ENCODE measurements around the gene PHETA2. TPM values are rescaled to one million over a fixed set of nuclear protein-coding genes. Genes with fewer than 3 reads are reported as not detected.
"Not testable (repeated sequence)": the region's sequence is repeated elsewhere in the genome, so short reads cannot be mapped to it uniquely, and the experiment has no call there.

Gene PHETA2
- total RNA-seq, 1 donor from 2014 or later, result 8.7 TPM

DNA sequence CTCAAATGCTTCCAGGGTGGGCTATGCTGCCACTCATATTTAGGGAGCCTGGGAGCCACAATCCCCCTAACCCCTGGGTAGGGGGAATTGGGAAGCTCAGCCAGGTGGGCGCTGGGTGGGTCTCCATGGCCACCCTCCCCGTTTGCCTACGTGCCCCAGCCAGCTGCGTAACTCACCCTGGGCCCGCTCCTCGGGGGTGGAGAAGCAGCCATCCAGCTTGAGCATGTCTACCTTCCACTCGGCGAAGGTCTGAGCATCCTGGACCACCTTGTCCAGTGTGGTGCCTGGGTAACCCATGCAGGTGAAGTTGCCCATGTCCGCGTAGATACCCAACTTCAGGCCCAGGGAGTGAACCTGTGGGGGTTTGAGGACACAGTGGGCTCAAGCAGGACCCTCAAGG, 7.1 kb upstream of the PHETA2 start:
- TF ChIP-seq, protein P1, sequence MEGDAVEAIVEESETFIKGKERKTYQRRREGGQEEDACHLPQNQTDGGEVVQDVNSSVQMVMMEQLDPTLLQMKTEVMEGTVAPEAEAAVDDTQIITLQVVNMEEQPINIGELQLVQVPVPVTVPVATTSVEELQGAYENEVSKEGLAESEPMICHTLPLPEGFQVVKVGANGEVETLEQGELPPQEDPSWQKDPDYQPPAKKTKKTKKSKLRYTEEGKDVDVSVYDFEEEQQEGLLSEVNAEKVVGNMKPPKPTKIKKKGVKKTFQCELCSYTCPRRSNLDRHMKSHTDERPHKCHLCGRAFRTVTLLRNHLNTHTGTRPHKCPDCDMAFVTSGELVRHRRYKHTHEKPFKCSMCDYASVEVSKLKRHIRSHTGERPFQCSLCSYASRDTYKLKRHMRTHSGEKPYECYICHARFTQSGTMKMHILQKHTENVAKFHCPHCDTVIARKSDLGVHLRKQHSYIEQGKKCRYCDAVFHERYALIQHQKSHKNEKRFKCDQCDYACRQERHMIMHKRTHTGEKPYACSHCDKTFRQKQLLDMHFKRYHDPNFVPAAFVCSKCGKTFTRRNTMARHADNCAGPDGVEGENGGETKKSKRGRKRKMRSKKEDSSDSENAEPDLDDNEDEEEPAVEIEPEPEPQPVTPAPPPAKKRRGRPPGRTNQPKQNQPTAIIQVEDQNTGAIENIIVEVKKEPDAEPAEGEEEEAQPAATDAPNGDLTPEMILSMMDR (IDR thresholded peaks at IDR 0.05; ENCODE audit: insufficient read depth, low read length, poor library complexity, severe bottlenecking), result no peak
- no peak for DNase-seq (ENCODE audit: low read depth)
- no peaks in the 10 kb centered on the region for H3K36me3 ChIP-seq (ENCODE audit: control insufficient read depth, insufficient read depth, low read length)
- H3K27me3 ChIP-seq (ENCODE audit: control insufficient read depth, insufficient read depth, low read length), result no peaks in the 10 kb centered on the region
- H3K4me3 ChIP-seq (ENCODE audit: low read depth, low read length), result no peak overlapping the region

DNA sequence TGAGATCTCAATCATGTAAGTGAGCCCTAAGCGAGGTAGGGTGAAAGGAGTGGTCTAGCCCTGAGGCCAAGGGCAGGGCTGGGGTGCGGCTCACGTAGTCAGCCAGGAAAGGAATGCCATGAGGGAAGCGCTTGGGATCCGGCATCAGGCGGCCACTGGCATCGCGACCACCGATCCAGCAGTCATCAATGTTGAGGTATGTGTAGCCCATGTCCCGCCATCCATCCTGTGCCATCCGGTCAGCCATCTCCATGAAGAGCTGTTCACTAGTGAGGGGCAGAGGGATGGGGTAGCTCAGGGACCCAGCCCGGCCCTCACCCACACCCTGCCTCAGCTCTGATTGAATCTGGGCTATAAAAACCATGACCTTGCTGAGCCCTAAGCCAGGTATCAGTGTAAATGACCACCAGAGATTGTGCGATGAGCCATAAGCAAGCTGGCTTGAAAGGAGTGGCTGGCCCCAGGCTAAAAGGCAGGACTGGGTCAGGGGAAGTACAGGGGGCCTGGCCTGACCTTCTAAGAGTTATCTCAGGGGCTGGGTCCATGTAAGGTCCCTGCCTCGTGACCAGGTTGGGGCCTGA, 6.3 kb upstream of the PHETA2 start:
- H3K27me3 ChIP-seq (ENCODE audit: control insufficient read depth, insufficient read depth, low read length), result no peaks in the 10 kb centered on the region
- no peak for DNase-seq (ENCODE audit: low read depth)
- no peak overlapping the region for H3K4me3 ChIP-seq (ENCODE audit: low read depth, low read length)
- TF ChIP-seq, protein P1 (IDR thresholded peaks at IDR 0.05; ENCODE audit: insufficient read depth, low read length, poor library complexity, severe bottlenecking), result no peak
- H3K36me3 ChIP-seq (ENCODE audit: control insufficient read depth, insufficient read depth, low read length), result no peaks in the 10 kb centered on the region

DNA sequence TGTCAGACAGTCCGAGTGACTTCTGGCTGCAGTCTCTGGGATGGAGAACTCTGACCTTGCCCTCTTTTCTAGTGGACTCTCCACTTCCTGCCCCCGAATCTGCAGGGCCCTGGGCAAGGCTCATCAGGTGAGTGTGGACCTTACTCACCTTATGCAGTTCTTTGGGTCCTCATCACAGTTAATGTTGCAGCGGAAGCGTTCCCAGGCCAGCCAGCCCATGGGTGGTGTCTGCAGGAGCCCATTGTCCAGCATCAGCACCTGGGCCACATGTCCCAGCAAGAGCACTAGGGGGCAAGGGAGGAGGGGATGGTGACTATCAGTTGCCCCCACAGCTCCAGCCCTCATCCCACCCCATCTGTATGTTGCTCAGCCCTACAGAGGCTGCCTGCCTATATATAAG, 5.8 kb upstream of the PHETA2 start:
- Histone ChIP-seq H3K27me3 (ENCODE audit: control insufficient read depth, insufficient read depth, low read length) (no peaks in the 10 kb centered on the region), H3K36me3 (ENCODE audit: control insufficient read depth, insufficient read depth, low read length) (no peaks in the 10 kb centered on the region), H3K4me3 (ENCODE audit: low read depth, low read length) (no peak overlapping the region)
- DNase-seq (ENCODE audit: low read depth), result no peak
- TF ChIP-seq, protein P1 (IDR thresholded peaks at IDR 0.05; ENCODE audit: insufficient read depth, low read length, poor library complexity, severe bottlenecking), result no peak

DNA sequence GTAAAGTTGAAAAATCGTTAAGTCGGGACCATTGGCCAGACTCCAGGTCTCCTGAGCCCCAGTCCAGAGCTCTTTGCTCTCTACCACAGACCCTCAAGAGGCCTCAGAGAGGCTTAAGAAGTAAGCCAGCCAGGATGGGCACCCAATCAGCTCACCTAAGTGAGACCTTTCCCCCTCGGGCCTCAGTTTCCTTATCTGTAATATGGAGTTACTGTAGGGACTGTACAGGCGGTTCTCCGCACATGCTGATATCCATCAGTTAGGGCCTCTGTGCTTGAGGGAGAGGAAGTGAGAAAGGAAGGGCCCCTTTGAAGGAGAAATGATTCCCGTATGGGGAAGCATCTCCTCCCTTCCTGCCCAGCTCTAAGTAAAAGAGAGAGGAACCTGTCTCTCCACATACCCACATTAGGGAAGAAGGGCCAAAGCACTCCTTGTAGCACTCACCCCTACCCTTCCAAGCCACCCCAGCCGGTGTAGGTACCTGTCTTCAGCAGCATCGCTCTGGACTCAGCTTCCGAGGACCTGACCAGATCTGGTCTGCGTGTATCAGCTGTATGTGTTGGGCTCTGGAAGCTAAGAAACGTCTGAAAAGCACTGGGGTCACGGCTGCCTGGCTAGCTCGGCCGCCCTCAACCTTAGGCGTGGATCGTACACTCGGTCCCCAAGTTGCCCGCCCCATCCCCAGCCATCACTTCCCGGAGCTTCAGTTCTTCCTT, 4.1 kb upstream of the PHETA2 start:
- TF ChIP-seq, protein P1 (IDR thresholded peaks at IDR 0.05; ENCODE audit: insufficient read depth, low read length, poor library complexity, severe bottlenecking), result no peak
- DNase-seq (ENCODE audit: low read depth), result no peak

DNA sequence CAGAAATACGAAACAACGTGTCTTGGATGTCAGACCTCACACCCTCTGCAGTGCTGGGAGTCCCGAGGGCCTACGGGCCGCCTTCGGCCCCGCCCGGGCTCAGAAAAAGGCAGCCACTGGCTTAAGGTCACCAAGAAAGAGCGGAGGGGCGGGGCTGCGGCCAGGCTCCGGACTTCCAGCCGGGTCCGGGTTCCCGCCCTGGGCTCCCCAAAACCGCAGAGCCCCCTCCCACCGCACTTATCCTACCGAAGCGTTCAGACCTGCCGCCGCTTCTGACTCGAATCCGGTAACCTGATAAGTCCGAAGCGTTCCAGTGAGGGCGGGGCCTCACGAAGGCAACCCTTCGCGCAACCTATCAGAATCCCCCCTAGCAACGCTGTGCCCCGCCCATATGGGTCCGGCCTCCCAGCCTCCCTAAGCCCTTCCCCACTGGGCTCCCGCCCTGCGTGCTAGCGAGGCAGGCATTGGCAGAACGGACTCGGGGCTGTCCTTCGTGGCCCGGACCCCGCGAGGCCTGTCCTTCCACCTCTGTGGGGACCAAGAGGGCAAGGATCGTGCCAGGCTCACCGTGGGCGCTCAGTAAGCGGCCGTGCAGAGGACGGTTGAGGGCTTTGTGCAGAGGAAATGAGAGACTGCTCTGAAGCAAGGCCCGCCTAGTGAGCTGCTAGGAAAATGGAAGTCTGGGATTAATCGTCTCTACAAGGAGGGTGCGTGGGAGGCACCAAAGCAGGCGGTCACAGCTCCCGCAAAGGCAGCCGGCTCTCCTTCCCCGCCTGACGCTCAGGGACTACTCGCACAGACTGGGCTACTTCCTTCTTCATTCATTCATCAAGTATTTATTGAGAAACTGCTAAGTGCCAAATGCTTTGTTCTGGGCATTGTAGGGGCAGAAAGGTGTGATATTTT, 3.3 kb upstream of the PHETA2 start, which contains the start of gene NAGA:
NAGA (minus strand) TSS at position 296 of the 906 bp plus-strand sequence. CDS start 515 bp downstream, outside the sequence.
- Histone ChIP-seq H3K4me3 (ENCODE audit: low read depth, low read length) (peak within 1 kb of the TSS; percentile 43), H3K36me3 (ENCODE audit: control insufficient read depth, insufficient read depth, low read length) (no peaks in the 10 kb centered on the region), H3K27me3 (ENCODE audit: control insufficient read depth, insufficient read depth, low read length) (no peaks in the 10 kb centered on the region)
- peak; percentile 91 for DNase-seq (ENCODE audit: low read depth)
- TF ChIP-seq, protein P1 (IDR thresholded peaks at IDR 0.05; ENCODE audit: insufficient read depth, low read length, poor library complexity, severe bottlenecking), result no peak

More for the DNA sequence above, 4.1 kb upstream of the PHETA2 start:
- H3K36me3 ChIP-seq (ENCODE audit: control insufficient read depth, insufficient read depth, low read length), result no peaks in the 10 kb centered on the region
- H3K4me3 ChIP-seq (ENCODE audit: low read depth, low read length), result peak overlapping the region; percentile 43
- H3K27me3 ChIP-seq (ENCODE audit: control insufficient read depth, insufficient read depth, low read length), result no peaks in the 10 kb centered on the region

DNA sequence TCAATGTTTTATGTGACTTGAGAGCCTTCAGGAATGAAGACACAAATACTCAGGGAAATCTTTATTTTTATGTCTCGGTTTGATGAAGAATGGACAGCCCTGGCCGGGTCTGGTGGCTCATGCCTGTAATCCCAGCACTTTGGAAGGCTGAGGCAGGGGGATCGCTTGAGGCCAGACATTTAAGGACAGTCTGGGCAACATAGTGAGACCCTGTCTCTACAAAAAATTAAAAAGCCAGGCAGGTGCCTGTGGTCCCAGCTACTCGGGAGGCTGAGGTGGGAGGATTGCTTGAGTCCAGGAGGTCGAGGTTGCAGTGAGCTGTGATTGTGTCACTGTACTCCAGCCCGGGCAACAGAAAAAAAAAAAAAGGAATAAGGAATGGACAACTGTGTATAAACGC, 2.5 kb upstream of the PHETA2 start:
- not testable (repeated sequence) for H3K4me3 ChIP-seq (ENCODE audit: low read depth, low read length); H3K36me3 ChIP-seq (ENCODE audit: control insufficient read depth, insufficient read depth, low read length); H3K27me3 ChIP-seq (ENCODE audit: control insufficient read depth, insufficient read depth, low read length); DNase-seq (ENCODE audit: low read depth)
